HCT116 (cell line): ENCODE data around the gene ZMYM1. TPM values are rescaled to one million over a fixed set of nuclear protein-coding genes. Genes with fewer than 3 reads are reported as not detected.

ENCODE experiments used
- ATAC-seq: fragments of 200-7000 bp; cut with Tn5 transposase; 2 replicates; pipeline ENCODE4 v1.9.1; 2020; ENCODE audit warnings: mild to moderate bottlenecking, moderate library complexity
- BruUV-seq: library from RNA; stranded (reverse); fragments of 400-500 nt; replicated peaks from 2 replicates; lab custom pipeline; 2021; lab: Mats Ljungman, UMichigan
- CTCF ChIA-PET: fragments of 300-600 bp; sonication (Branson Sonifier 250); formaldehyde crosslinking; loops from one replicate; lab custom pipeline; 2021; ENCODE audit warnings: antibody characterized with exemption; lab: Charles Lee
- POLR2A ChIA-PET: fragments of 300-600, 350-600 bp; sonication (Branson Sonifier 250); formaldehyde crosslinking; loops from one replicate; lab custom pipeline; 2021; ENCODE audit warnings: antibody characterized with exemption; lab: Charles Lee
- RAD21 ChIA-PET, 2 experiments: fragments of 300-600 bp; sonication (Branson Sonifier 250); formaldehyde crosslinking; loops; one replicate each; lab custom pipeline; 2023; ENCODE audit warnings: low total read pairs in 2 of 2; ENCODE audit not compliant: uncharacterized antibody in 2 of 2, unreplicated experiment in 2 of 2, low non-redundant PET in 1 of 2; lab: Charles Lee
- DNase-seq: peaks from one replicate; pipeline ENCODE4 v3.0.0-alpha.2; 2010; ENCODE audit warnings: low read depth, low spot score
- H2AFZ ChIP-seq: fragments of 200-600 bp; shearing (Covaris generic), sonication (generic); 2 replicates; pipeline ENCODE4 v1.6.1; 2017; ENCODE audit warnings: low read depth, mixed run types, mixed read lengths, antibody characterized with exemption, low read length; ENCODE audit not compliant: poor library complexity, severe bottlenecking
- H3K27ac ChIP-seq: 2 replicates; pipeline ENCODE4 v1.5.1; 2012; ENCODE audit warnings: low read depth, low read length
- H3K27me3 ChIP-seq: fragments of 200-600 bp; sonication (generic); 2 replicates; pipeline ENCODE4 v1.6.1; 2016; ENCODE audit warnings: mixed run types, low read length, mixed read lengths; ENCODE audit not compliant: insufficient read depth
- H3K36me3 ChIP-seq, 2 experiments: fragments of 200-500 bp in 1 of 2; fragments of 200-600 bp in 1 of 2; sonication (Bioruptor generic) in 1 of 2; sonication (generic) in 1 of 2; 2 replicates each; pipeline versions ENCODE4 v1.5.1 to v1.6.1; 2014 to 2016; ENCODE audit warnings: low read length in 2 of 2, inconsistent platforms in 1 of 2, mixed read lengths in 1 of 2, mixed run types in 1 of 2; ENCODE audit not compliant: insufficient read depth in 2 of 2, control insufficient read depth in 1 of 2
- H3K4me1 ChIP-seq, 2 experiments: fragments of 200-600 bp in 1 of 2; sonication (generic) in 1 of 2; 2 replicates each; pipeline versions ENCODE4 v1.5.1 to v1.6.1; 2012 to 2017; ENCODE audit warnings: low read length in 2 of 2, inconsistent platforms in 1 of 2, mild to moderate bottlenecking in 1 of 2, mixed read lengths in 1 of 2, mixed run types in 1 of 2, moderate library complexity in 1 of 2; ENCODE audit not compliant: insufficient read depth in 2 of 2, control insufficient read depth in 1 of 2
- H3K4me2 ChIP-seq: fragments of 200-600 bp; sonication (generic); 2 replicates; pipeline ENCODE4 v1.6.1; 2017; ENCODE audit warnings: mixed run types, low read length, mixed read lengths
- H3K4me3 ChIP-seq, 2 experiments: fragments of 200-600 bp in 1 of 2; sonication (generic) in 1 of 2; replicated peaks in 1 of 2; 2 replicates each; pipeline ENCODE4 v1.5.1; 2011 to 2016; ENCODE audit warnings: low read length in 2 of 2, control low read depth in 1 of 2, low read depth in 1 of 2, mild to moderate bottlenecking in 1 of 2, mixed read lengths in 1 of 2, mixed run types in 1 of 2
- H3K79me2 ChIP-seq: fragments of 200-600 bp; sonication (generic); 2 replicates; pipeline ENCODE4 v1.6.1; 2017; ENCODE audit warnings: mild to moderate bottlenecking, mixed run types, low read length, moderate library complexity, mixed read lengths; ENCODE audit not compliant: insufficient read depth
- H3K9ac ChIP-seq: fragments of 200-600 bp; sonication (generic); 2 replicates; pipeline ENCODE4 v1.6.1; 2016; ENCODE audit warnings: low read length, mixed read lengths
- H3K9me2 ChIP-seq: fragments of 200-600 bp; sonication (generic), shearing (Covaris generic); 2 replicates; pipeline ENCODE4 v1.6.1; 2017; ENCODE audit warnings: mixed run types, mild to moderate bottlenecking, moderate library complexity; ENCODE audit not compliant: insufficient read depth
- H3K9me3 ChIP-seq, 2 experiments: fragments of 200-500 bp in 1 of 2; fragments of 200-600 bp in 1 of 2; sonication (Bioruptor generic) in 1 of 2; sonication (generic) in 1 of 2; 2 replicates each; pipeline ENCODE4 v1.6.1; 2014 to 2017; ENCODE audit warnings: low read length in 2 of 2, mixed read lengths in 2 of 2, inconsistent platforms in 1 of 2, low read depth in 1 of 2, mild to moderate bottlenecking in 1 of 2, mixed run types in 1 of 2, moderate library complexity in 1 of 2; ENCODE audit not compliant: control insufficient read depth in 1 of 2, insufficient read depth in 1 of 2
- H4K20me1 ChIP-seq: fragments of 200-600 bp; sonication (generic), shearing (Covaris generic); 2 replicates; pipeline ENCODE4 v1.6.1; 2017; ENCODE audit warnings: mixed run types, mild to moderate bottlenecking, moderate library complexity; ENCODE audit not compliant: insufficient read depth
- CBX3 ChIP-seq: IDR thresholded peaks from 2 replicates; pipeline ENCODE4 v1.6.1; 2012; ENCODE audit warnings: low read depth
- CEBPB ChIP-seq: IDR thresholded peaks from 2 replicates; pipeline ENCODE4 v1.6.1; 2012; ENCODE audit warnings: low read depth
- EGR1 ChIP-seq: IDR thresholded peaks from 2 replicates; pipeline ENCODE4 v1.6.1; 2012; ENCODE audit warnings: low read depth
- EZH2 ChIP-seq: fragments of 200-600 bp; sonication (generic); IDR thresholded peaks from 2 replicates; pipeline ENCODE4 v1.6.1; 2017; ENCODE audit warnings: antibody characterized with exemption, mixed run types
- EZH2phosphoT487 ChIP-seq: fragments of 200-600 bp; IDR thresholded peaks from 2 replicates; pipeline ENCODE4 v1.6.1; 2018; ENCODE audit warnings: antibody characterized with exemption, borderline replicate concordance
- FOSL1 ChIP-seq: IDR thresholded peaks from 2 replicates; pipeline ENCODE4 v1.6.1; 2012; ENCODE audit warnings: low read depth
- JUND ChIP-seq: IDR thresholded peaks from 2 replicates; pipeline ENCODE4 v1.6.1; 2012
- POLR2AphosphoS5 ChIP-seq: IDR thresholded peaks from 2 replicates; pipeline ENCODE4 v1.6.1; 2011; ENCODE audit warnings: mild to moderate bottlenecking, low read depth, low read length, moderate library complexity
- RAD21 ChIP-seq: IDR thresholded peaks from 2 replicates; pipeline ENCODE4 v1.6.1; 2012; ENCODE audit warnings: low read depth, mild to moderate bottlenecking
- SP1 ChIP-seq: IDR thresholded peaks from 2 replicates; pipeline ENCODE4 v1.6.1; 2012; ENCODE audit warnings: low read depth
- TCF7L2 ChIP-seq: IDR thresholded peaks from 2 replicates; pipeline ENCODE4 v1.7.0; 2011; ENCODE audit warnings: borderline replicate concordance, inconsistent platforms; ENCODE audit not compliant: insufficient read depth, insufficient read length; ENCODE audit errors: extremely low read depth
- intact Hi-C: fragments of 100-400 bp; cut with micrococcal nuclease; formaldehyde crosslinking; loops from 2 replicates; pipeline ENCODE4 v1.10.0; 2022
- total RNA-seq: library from RNA; stranded (reverse); gene quantifications from one replicate; pipeline ENCODE4 v1.2.1, GENCODE V29; 2021; ENCODE audit not compliant: unreplicated experiment
- TF ChIP-seq, protein P1 (sequence below): IDR thresholded peaks from 2 replicates; pipeline ENCODE4 v1.6.1; 2011; ENCODE audit warnings: mild to moderate bottlenecking, low read length, moderate library complexity; ENCODE audit not compliant: insufficient replicate concordance; ENCODE audit errors: extremely low read depth
- TF ChIP-seq, protein P2 (sequence below): IDR thresholded peaks from 2 replicates; pipeline ENCODE4 v1.6.1; 2012
- TF ChIP-seq, protein P3 (sequence below), 3 experiments: fragments of 200-600 bp in 1 of 3; sonication (generic) in 1 of 3; IDR thresholded peaks in 2 of 3; conservative IDR thresholded peaks in 1 of 3; 2 replicates each; pipeline ENCODE4 v1.5.1; 2012 to 2017; ENCODE audit warnings: low read depth in 2 of 3, low read length in 2 of 3, antibody characterized with exemption in 1 of 3, borderline replicate concordance in 1 of 3, control low read depth in 1 of 3, mild to moderate bottlenecking in 1 of 3, mixed read lengths in 1 of 3, mixed run types in 1 of 3, moderate library complexity in 1 of 3; ENCODE audit not compliant: insufficient read depth in 1 of 3

ZMYM1 gene
- total RNA-seq, 1 experiment from 2014 or later: 37.6 TPM

DNA sequence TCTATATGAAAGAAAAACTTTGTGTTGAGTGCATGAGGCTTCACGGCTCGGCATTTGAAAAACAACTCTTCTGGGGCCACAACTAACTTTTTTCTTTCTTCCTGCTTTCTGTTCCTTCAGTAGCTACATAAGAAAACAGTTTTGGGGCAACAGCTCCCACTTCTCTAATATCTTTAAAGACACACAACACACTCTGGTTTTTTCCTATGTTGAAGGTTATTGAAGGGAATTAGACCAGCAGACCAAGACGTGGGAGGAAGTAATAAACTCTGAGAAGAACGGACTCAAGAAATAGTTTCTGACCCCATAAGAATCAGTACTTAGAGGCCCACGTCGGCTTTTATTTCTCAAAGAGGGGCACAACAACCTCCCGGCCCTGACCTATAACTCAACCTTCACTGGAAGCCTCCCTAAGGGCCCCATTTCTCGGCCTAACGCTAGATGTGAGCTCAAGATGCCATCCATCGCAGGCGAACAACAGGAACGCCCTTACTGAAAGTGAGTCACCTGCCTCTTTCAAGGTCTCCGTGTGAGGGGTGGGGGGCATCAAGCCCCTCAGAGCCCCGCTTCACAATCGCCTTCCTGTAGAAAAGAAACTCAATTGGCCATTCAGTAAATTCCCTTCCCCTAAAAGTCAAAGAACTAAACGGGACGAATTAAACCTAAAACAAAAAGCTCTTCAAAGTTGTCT is 48.3 kb upstream of the ZMYM1 start (continued):
- TF ChIP-seq EGR1 (no peak), JUND (0 out of 2 replicates have a peak, but pooled peaks have one; percentile 7), FOSL1 (no peak)

DNA sequence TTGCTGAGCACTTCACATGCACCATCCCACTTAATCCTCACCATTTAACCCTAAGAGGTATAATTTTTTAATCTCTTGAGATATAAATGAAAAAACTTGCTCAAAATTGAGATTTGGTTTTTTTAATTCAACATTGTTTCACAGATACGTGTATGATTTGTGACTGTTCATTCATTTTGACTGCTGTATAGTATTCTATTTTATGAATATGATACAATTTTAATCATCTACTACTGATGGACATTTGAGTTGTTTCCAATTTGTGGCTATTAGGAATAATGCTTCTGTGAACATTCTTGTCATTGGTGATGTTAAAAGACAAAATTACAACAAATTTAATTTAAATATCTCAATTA is 46.8 kb upstream of the ZMYM1 start:
- peaks cover 3 to 17% of the 10 kb centered on the region in 2 experiments; a peak in 3 of 4 replicates for H3K4me1 ChIP-seq
- ChIA-PET RAD21 (no interaction called here), CTCF (interaction anchor here (0.7 to 1.0 kb wide), 2 partner anchors 8 to 25 kb away, joined by 3 to 5 read pairs; no protein-coding TSS in a partner anchor), POLR2A (interaction anchor here (0.6 to 1.3 kb wide), 6 partner anchors 12 to 47 kb away, joined by 3 to 5 read pairs (median 4); partner anchors contain the start of genes TMEM35B and ZMYM1)
- DNase-seq (no peak), ATAC-seq (no peak)
- H3K9me2 ChIP-seq: no peaks in the 10 kb centered on the region
- peak overlapping the region; percentile 86 for H3K27ac ChIP-seq
- no TSS peak for BruUV-seq
- intact Hi-C loops: no loop called here
- peak overlapping the region; percentile 80 for H2AFZ ChIP-seq
- peaks cover 0 to 3% of the 10 kb centered on the region in 2 experiments; a peak in 1 of 4 replicates for H3K9me3 ChIP-seq
- no peaks in the 10 kb centered on the region for H4K20me1 ChIP-seq
- peak overlapping the region; percentile 78 to 79 for H3K4me3 ChIP-seq
- H3K27me3 ChIP-seq: no peaks in the 10 kb centered on the region
- TF ChIP-seq EZH2 (no peak), TCF7L2 (no peak), CBX3 (no peak), POLR2AphosphoS5 (no peak), SP1 (no peak), FOSL1 (no peak), RAD21 (no peak), CEBPB (no peak), EGR1 (no peak), EZH2phosphoT487 (no peak)
- TF ChIP-seq, protein P1, sequence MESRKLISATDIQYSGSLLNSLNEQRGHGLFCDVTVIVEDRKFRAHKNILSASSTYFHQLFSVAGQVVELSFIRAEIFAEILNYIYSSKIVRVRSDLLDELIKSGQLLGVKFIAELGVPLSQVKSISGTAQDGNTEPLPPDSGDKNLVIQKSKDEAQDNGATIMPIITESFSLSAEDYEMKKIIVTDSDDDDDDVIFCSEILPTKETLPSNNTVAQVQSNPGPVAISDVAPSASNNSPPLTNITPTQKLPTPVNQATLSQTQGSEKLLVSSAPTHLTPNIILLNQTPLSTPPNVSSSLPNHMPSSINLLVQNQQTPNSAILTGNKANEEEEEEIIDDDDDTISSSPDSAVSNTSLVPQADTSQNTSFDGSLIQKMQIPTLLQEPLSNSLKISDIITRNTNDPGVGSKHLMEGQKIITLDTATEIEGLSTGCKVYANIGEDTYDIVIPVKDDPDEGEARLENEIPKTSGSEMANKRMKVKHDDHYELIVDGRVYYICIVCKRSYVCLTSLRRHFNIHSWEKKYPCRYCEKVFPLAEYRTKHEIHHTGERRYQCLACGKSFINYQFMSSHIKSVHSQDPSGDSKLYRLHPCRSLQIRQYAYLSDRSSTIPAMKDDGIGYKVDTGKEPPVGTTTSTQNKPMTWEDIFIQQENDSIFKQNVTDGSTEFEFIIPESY: no peak
- TF ChIP-seq, protein P2, sequence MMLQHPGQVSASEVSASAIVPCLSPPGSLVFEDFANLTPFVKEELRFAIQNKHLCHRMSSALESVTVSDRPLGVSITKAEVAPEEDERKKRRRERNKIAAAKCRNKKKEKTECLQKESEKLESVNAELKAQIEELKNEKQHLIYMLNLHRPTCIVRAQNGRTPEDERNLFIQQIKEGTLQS: no peak
- TF ChIP-seq, protein P3, sequence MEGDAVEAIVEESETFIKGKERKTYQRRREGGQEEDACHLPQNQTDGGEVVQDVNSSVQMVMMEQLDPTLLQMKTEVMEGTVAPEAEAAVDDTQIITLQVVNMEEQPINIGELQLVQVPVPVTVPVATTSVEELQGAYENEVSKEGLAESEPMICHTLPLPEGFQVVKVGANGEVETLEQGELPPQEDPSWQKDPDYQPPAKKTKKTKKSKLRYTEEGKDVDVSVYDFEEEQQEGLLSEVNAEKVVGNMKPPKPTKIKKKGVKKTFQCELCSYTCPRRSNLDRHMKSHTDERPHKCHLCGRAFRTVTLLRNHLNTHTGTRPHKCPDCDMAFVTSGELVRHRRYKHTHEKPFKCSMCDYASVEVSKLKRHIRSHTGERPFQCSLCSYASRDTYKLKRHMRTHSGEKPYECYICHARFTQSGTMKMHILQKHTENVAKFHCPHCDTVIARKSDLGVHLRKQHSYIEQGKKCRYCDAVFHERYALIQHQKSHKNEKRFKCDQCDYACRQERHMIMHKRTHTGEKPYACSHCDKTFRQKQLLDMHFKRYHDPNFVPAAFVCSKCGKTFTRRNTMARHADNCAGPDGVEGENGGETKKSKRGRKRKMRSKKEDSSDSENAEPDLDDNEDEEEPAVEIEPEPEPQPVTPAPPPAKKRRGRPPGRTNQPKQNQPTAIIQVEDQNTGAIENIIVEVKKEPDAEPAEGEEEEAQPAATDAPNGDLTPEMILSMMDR (IDR thresholded peaks at IDR 0.05 in 2 of 3, conservative IDR thresholded peaks at IDR 0.05 in 1 of 3; ENCODE audit: borderline replicate concordance in 1 of 3, insufficient read depth in 1 of 3, low read depth in 2 of 3, low read length in 2 of 3): no peak
- no peaks in the 10 kb centered on the region for H3K36me3 ChIP-seq
- H3K79me2 ChIP-seq: peaks cover 3% of the 10 kb centered on the region
- peak overlapping the region; percentile 86 for H3K4me2 ChIP-seq
- H3K9ac ChIP-seq: peak overlapping the region; percentile 79
